Ovary (tissue), 3 donors: ENCODE measurements around the gene PCDHGA2.
"Not testable (repeated sequence)": the region's sequence is repeated elsewhere in the genome, so short reads cannot be mapped to it uniquely, and the experiment has no call there.

Source experiments
- CTCF ChIP-seq, 3 donors: fragments of 450-650 bp in 2 of 3; fragments of 200-600 bp in 1 of 3; IDR thresholded peaks; one replicate each; pipeline versions ENCODE4 v1.5.1 to v1.8.0; 2016 to 2022; ENCODE audit warnings: antibody characterized with exemption in 3 of 3, mild to moderate bottlenecking in 1 of 3
- POLR2A ChIP-seq: fragments of 450-650 bp; IDR thresholded peaks from one replicate; pipeline ENCODE4 v1.6.1; 2017; ENCODE audit warnings: antibody characterized with exemption, mild to moderate bottlenecking, moderate library complexity
- donor health status: DM: no; HTN: no; CAD: no.

- not testable (repeated sequence) for TF ChIP-seq CTCF (IDR thresholded peaks at IDR 0.05); POLR2A
Observed at GRCh38 chr5:141346017-141346416, 7.5 kb downstream of the PCDHGA2 start.
